HG02938 (cell line): ENCODE results near the gene ST6GALNAC5.

Source experiments
- ATAC-seq: cut with Tn5 transposase; IDR thresholded peaks from one replicate; pipeline ENCODE4 v1.9.1; 2021; ENCODE audit warnings: mild to moderate bottlenecking, moderate library complexity; ENCODE audit not compliant: unreplicated experiment

Gene ST6GALNAC5

DNA sequence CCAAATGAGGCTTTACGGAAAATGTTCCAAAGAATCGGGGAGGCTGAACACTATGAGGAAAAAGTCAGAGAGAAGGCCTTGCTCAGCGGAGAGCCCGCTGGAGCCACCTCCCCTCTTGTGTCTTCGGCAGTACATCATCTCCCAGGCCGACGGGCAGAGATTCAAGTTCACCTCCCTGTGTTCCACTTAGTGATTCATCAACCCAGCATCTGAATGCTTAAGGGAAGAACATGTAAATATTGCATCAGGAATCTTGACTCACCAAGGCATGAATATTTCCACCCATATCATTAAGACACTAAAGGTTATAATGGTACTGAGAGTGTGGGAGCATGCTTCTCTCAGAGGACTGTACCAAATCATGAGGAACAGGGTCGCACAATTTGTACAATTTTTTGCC is 172.5 kb downstream of the ST6GALNAC5 start:
- no peak for ATAC-seq

DNA sequence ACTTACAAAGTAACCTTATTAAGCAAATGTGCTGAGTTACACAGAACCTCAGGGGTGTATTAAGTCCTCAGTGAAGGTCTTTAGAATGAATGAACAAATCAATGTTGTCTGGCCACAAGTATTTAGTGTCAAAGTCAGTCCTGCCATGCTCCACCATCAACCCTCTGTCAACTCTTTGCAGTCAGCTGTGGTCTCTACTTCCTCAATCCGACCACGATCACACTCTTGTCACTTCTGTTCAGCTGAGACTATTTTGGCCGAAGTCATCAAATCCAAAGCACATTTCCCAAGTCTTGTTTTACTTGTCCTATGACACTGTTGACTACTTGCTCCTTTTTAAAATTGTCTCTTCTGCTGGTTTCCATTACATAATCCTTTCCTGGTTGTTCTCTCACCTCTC is 173.5 kb downstream of the ST6GALNAC5 start:
- ATAC-seq, result no peak

DNA sequence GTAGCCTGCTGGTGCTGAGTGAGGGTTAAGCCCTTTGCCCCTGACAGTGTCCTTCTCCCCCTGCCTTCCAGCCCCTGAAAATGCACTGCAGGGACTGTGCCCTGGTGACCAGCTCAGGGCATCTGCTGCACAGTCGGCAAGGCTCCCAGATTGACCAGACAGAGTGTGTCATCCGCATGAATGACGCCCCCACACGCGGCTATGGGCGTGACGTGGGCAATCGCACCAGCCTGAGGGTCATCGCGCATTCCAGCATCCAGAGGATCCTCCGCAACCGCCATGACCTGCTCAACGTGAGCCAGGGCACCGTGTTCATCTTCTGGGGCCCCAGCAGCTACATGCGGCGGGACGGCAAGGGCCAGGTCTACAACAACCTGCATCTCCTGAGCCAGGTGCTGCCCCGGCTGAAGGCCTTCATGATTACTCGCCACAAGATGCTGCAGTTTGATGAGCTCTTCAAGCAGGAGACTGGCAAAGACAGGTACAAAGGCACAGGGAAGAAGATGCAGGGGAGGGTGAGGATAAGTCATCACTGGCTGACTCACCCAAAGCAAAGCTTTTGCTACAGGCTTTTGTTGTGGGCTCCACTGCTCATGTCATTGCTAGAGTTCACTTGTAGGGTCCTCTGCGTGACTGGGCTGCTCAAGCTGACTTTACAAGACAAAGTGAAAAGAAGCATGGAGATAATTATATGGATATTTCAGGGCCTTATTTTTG is 177.0 kb downstream of the ST6GALNAC5 start:
- ATAC-seq, result no peak

DNA sequence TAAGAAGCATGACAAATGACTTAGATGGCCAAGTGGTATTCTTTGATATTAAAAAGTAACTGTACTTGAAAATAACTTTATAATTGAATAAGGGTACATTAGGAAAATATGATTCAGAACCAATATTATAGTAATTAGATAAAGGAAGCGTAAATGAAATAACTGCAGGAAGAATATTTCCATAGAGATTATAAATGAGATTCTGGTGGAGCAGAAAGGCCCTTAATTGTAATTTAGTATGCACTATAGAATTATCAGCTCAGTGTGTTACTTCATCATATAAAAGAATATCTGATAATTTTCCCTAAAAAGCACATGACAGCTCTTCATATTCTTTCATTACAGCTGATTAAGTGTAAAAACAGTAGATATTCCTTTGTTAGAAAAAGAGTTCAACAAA is 180.3 kb downstream of the ST6GALNAC5 start:
- no peak for ATAC-seq

DNA sequence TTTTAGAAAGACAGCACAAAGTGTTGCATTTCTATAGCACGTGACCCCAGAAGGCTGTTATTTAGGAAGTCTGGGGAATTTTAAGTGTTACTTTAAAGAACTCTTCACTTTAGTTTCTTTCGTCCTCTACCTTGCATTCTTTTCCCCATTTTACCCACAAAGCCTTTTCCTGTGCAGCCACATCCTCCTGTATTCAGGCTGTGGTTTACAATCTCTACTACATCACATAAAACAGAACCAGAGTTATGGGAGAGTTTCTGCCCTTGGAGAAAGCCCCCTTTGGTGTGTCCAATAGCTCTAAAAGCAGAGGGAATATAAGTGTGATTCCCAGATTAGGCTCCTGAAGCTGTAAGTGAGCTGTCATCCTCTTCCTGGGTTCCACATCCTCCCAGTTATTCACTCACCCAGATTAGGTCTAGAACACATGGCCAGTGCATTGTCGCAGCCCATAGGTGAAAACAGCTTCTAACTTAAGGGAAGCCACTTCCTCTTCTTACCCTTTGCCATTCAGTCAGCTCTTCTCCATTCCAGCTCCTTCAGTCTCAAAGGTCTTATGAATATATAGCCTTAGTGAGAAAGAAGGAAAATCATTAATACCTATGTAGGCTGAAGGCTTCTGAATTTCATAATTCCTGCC is 180.8 kb downstream of the ST6GALNAC5 start:
- ATAC-seq, result no peak

DNA sequence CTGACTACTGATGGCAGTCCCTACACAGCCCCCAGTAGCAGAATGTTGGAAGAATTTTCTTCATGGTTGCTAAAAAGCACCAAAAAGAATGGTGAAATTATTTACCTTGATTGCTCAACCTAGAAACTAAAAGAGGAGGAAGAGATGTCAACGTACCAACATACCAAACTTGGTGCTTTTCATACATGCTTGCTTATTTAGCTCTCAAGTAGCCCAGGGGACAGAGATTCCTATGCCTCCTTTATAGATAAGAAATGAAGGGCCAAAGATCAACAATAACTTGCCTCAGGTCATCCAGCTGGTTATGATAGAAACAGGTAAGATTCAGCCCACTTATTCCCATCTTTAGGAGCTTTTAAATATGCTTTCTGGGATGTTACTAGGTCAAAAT is 181.3 kb downstream of the ST6GALNAC5 start:
- no peak for ATAC-seq

DNA sequence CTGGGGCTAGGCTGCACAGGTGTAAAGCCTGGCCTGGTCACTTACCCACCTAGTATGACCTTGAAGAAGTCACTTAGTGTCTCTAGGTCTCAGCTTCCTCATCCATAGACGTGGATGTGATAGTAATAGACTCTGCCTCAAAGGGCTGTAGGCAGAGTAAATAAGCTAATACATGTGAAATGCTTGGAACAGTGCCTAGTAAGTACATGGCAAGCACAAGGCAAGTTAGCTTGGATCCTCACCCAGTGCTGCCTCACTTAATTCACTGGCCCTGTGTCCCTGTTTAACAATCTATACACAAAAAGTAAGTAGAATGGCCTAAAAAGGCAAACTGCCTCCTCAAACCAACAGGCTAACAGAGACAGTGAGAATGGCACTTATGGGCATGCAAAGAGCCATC is 184.1 kb downstream of the ST6GALNAC5 start:
- no peak for ATAC-seq

DNA sequence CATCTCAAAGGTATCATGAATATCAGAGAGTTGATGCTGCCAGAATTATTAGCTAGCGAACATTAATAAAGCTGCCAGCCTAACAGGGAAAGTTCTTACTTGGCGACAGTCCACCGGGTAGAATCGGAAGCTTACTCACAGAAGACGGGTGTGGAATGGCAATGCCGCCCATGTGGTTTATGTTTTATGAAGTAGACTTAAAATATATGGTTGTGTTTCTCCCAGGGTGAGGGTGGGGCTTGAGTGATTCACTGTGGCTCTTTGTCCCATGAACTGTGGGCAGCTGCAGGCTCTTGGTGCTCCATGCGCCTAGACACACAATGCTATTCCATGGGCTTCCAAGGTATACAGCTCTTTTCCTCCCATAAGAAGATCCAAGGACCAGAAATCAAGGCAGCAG is 189.2 kb downstream of the ST6GALNAC5 start:
- no peak for ATAC-seq

DNA sequence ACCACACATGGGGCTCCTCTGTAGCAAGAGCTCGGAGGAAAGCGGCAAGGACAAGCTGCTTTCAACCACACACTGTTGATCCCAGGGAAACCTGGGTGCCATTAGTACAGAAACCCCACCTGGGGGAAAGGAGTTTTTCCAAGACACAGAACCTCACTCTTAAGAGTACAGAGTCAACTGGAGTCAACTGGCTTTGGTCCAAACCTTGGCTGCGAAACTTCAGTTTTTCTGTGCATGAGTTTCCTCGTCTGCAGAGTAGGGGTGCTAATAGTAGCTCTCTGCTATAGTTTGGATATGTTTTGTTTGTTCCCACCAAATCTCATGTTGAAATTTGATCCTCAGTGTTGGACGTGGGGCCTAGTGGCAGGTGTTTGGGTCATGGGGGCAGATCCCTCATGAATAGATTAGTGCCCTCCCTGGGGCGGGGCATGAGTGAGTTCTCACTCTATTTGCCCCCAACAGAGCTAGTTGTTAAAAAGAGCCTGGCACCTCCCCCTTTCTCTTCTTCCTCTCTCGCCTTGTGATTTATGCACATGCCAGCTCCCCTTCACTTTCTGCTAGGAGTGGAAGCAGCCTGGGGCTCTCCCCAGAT is 190.8 kb downstream of the ST6GALNAC5 start:
- no peak for ATAC-seq

DNA sequence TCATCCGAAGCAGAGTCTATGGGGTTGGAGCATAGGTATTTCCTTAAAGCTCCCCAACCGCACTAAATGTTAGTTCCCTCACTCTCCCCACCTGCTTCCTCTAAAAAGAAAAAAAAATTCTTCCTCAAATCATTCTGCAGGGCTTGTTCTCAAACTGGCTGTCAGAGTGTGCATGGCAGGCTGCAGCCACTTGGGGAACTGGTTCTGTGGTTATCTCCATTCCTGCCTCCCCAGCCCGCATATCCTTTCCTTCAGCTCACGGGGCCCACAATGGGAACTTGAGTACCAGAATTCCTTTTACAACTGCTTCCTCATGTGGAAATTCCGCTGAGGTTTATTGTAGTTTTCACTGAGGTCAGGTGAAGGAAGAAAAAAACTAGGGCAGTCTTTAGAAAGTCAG is 192.7 kb downstream of the ST6GALNAC5 start:
- no peak for ATAC-seq

DNA sequence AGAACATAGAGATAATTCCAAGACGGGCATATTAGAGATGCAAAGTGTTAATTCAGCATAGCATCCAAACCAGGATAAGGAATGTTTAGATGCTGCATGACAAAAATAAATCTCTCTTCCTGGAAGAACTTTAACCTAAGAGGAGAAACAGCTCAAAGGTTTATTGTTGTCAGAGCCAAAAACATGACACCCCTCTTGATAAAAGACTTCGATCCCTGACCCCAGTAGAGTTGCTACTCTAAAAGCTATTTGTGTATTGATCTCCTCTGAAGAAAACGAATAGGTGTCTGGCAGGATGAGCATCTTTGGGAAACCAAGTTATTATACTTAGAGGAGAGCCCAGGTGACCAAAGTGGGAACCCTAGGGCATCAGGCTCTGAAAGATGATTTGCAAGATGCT is 193.9 kb downstream of the ST6GALNAC5 start:
- no peak for ATAC-seq

DNA sequence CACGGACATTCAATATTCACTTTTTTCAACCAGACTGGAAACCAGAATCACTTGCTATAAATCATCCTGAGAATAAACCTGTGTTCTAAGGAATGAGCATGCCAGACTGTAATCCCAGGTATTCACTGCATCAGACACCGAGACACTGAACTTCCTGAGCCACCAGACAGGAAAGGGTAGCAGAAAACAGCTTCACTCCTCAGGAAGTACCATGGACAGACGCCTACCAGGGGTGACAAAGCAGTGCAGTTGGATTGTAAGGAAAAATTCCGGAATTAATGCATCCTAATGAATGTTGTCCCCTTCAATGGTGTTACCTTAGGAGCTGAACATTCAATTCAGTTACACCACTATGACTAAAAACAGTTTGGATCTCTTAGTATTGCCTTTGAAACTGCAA is 195.8 kb downstream of the ST6GALNAC5 start:
- ATAC-seq, result no peak

DNA sequence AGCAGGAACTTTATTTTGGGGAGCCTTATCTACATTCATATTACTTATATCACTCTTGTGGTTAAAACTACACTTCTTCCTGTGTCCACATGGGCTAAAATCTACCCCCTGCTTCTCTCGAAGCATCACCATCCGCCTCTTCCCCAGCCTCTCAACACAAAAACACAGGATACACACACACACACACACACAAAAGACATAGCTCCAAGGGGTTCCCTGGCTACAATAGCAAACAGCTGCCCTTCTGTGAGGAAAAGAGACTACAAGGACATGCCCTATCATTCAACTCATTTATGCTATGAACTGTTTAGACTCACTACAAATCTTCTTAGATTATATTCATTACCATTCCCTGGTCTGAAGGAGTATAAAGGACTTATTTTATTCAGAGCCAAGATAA is 197.0 kb downstream of the ST6GALNAC5 start:
- ATAC-seq, result no peak

DNA sequence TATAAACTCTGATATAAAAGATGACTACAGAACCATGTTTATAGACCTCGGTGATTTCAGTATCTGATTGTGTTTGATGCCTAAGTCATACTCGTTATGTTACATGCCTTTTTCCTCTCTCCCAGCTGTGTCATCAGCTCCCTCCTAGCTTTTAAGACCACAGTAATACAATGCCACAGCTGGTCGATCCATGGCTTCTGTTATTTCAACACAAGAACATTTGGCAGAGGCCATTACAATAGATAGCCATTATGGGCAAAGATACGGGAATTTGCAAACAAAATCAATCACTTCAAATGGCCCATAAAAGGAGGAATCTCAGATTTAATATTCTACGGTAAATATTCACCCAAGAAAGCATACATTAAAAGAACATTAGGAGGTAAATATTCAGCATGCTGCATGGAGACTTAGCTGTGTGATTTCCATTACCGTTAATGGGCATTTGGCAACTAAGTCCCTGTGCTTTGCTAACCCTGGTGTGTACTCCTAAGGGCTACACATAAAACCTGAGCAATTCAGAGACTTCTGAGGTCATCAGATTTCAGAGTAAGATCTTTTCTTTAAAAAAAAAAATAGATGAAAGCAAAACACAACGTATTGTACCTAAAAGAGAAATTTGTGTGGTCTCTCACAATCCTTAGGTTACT is 198.5 kb downstream of the ST6GALNAC5 start:
- ATAC-seq, result no peak

DNA sequence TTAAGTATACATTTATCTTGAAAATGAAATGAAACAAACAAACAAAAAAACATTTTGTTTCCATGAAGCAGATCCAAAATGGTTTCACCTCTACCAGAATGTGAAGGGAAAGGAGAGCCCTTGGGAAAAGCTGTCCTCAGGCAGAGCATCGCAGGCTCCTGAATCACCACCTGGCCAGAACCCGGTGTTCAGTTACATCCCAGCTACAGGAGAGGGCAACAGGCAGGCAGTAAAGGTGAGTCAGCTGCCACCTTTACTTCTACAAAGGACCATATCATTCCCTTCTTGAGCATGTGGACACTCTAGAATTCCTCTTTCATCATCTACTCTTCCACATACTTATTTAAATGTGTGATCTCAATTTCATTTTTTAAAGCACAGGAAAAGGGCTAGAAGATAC is 200.7 kb downstream of the ST6GALNAC5 start:
- no peak for ATAC-seq

DNA sequence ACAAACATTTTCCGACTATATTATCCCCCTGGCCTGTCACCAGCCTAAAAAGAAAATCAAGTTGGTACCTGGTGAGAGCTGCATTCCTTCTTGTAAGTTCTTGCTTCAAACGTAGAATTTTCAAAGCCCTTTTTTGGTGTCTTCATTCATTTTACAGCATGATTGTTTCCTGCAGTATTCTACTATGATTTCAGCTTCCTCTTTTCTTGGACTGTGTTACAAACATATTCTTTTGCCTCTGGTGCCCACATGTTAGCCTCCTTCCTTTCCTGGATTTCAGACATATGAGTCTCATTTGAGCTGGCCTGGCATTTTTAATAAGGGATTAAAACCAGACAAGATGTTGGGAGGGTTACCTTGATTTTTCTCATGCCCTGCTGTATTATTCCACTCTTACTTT is 209.5 kb downstream of the ST6GALNAC5 start:
- no peak for ATAC-seq

DNA sequence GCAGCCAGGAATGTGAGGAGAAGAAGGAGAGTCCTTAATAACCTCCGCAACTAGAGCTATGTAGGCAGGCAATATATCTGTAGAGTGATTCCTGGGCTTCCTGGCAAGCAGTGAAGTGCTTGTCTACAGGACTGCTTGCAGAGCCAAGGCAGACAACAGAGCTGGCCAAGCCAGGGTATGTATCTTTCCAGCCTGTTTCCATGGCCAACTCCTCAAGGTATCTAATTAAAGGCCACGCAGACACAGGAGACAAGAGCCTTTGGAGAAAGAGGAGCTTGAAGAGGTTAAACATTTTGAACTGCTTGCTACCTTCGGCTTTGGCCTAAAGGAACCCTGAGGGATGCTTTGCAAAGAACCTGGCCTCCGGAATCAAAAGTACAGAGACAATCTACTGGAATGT is 214.6 kb downstream of the ST6GALNAC5 start:
- ATAC-seq, result no peak

DNA sequence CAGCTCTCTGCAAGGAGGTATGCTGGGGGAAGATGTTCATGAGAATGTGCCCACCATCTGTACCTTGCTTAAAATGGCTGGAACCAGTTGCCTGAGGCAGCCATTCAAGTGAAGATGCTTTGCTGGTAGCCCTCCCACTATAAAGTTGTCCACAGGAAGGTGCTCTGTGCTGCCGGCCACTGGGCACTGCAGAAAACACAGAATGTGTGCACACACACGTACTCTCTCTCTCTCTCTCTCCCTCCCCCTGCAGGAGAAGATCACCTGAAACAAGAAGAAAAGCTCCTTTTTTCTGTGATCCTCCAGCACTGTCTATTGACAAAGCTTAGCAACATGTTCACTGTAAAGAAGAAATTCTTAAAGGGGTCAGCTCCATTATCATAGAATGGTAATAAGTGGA is 217.2 kb downstream of the ST6GALNAC5 start:
- no peak for ATAC-seq

DNA sequence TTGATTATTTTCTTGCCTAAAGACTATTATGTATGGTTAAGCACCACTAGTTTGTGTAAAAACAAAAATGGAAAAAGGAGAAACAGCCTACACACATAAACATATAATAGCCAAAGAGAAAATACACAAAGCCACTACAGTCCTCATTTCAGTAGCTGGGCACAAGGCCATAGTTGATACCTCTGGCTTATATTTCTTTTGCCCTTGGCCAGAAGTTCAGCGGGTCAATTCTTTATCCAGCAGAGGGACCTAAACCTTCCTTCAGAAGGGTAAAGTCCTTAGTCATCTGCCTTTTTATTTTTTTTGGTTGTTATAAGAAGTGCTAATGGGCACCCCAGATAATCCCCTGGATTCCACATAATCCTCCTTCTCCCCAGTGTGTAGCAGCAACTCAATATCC is 217.8 kb downstream of the ST6GALNAC5 start:
- ATAC-seq, result no peak

DNA sequence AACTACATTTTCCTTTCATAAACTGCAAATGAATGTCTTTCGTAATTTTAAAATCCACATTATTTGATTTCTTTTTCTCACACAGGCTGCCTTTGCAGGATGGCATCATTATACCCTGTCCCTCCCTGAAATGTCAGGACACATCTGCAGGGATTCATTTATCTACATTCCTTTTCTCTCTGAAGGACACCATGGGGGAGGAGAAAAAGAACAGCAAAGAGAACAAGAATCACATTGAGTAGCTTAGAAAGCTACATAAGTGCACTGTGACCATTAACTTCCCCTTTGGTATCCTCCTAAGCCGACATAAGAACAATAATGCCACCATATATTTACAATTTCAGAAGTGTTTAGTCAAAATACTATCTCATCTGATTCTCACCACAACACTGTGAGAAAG is 222.5 kb downstream of the ST6GALNAC5 start:
- no peak for ATAC-seq

DNA sequence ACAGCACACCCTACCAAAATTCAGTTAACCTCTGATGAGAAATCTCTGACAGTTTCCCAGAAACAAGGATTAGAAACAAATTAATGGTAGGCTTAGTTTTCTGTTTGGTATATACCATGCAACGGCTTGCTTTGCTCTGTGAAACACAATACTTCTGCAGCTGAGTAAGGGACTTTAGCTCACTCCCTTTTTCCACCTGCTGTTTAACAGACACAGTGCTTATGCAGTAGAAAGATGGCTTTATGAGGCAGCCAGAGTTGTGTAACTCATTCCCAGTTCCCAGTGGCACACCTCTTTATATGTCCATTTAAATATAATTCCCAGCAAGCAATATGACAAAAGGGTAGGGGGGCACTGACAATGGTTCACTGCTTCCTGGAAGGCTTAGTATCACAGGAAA is 228.0 kb downstream of the ST6GALNAC5 start:
- no peak for ATAC-seq
